Lung microvascular endothelial cell (primary cell): Measurements from ENCODE around the gene DENND2A. TPM values are rescaled to one million over a fixed set of nuclear protein-coding genes. Genes with fewer than 3 reads are reported as not detected.
"Not testable (repeated sequence)": the region's sequence is repeated elsewhere in the genome, so short reads cannot be mapped to it uniquely, and the experiment has no call there.

Experiments
- DNase-seq, 2 donors: peaks; one replicate each; pipeline versions ENCODE4 v3.0.0 to v3.0.0-alpha.2; 2010; ENCODE audit warnings: low read depth in 2 of 2
- total RNA-seq: library from RNA; depleted of rRNA; stranded (reverse); fragments of >200 nt; gene quantifications from 2 replicates; pipeline ENCODE4 v1.2.1, GENCODE V29; 2014

The DENND2A gene, protein sequence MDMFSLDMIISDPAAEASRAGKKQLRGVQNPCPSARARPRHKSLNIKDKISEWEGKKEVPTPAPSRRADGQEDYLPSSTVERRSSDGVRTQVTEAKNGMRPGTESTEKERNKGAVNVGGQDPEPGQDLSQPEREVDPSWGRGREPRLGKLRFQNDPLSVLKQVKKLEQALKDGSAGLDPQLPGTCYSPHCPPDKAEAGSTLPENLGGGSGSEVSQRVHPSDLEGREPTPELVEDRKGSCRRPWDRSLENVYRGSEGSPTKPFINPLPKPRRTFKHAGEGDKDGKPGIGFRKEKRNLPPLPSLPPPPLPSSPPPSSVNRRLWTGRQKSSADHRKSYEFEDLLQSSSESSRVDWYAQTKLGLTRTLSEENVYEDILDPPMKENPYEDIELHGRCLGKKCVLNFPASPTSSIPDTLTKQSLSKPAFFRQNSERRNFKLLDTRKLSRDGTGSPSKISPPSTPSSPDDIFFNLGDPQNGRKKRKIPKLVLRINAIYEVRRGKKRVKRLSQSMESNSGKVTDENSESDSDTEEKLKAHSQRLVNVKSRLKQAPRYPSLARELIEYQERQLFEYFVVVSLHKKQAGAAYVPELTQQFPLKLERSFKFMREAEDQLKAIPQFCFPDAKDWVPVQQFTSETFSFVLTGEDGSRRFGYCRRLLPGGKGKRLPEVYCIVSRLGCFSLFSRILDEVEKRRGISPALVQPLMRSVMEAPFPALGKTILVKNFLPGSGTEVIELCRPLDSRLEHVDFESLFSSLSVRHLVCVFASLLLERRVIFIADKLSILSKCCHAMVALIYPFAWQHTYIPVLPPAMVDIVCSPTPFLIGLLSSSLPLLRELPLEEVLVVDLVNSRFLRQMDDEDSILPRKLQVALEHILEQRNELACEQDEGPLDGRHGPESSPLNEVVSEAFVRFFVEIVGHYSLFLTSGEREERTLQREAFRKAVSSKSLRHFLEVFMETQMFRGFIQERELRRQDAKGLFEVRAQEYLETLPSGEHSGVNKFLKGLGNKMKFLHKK
- 0.22 and 1.6 TPM in 2 replicates for total RNA-seq

DNA sequence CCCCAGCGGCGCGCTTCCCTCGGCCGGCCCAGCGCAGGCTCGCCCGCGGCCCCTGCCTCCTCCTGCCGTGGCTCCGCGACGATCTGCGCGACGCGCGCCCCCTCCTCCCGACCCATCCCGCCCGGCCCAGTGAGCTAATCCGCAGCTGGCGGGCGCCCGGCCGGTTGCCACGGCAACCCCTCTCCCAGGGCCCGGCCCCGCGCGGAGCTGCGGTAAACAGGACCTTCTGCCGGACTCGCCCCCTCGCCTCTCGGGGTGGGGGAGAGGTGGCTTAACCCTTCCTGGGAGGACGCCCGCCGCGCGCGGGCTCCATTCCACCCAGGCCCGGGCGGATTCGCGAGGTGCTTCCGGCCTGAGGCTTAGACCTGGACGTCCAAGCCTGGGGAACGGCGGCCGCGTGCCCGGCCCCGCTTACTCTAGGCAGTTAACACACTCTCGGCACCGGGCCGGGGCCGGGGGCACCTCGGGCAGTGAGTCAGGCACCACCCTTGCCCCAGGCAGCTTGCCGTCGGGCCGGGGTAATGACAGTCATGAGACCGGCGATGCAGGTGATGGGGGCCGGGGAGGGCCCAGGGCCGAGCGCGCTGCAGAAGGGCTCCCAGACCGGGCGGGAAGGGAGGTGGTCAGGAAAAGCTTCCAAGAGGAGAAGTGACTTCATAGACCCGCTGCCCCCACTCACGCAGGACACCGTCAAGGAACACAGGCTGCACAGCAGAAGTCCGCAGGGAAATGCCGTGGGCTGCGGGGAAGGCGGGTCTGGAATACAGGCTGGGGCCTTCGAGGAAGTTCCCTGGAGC lies at the start of gene DENND2A:
Gene DENND2A (minus strand): TSS at position 87 of the 797 bp plus-strand sequence. CDS start 38,416 bp downstream, outside the sequence.
- DNase-seq = peak; percentile 12 to 35

DNA sequence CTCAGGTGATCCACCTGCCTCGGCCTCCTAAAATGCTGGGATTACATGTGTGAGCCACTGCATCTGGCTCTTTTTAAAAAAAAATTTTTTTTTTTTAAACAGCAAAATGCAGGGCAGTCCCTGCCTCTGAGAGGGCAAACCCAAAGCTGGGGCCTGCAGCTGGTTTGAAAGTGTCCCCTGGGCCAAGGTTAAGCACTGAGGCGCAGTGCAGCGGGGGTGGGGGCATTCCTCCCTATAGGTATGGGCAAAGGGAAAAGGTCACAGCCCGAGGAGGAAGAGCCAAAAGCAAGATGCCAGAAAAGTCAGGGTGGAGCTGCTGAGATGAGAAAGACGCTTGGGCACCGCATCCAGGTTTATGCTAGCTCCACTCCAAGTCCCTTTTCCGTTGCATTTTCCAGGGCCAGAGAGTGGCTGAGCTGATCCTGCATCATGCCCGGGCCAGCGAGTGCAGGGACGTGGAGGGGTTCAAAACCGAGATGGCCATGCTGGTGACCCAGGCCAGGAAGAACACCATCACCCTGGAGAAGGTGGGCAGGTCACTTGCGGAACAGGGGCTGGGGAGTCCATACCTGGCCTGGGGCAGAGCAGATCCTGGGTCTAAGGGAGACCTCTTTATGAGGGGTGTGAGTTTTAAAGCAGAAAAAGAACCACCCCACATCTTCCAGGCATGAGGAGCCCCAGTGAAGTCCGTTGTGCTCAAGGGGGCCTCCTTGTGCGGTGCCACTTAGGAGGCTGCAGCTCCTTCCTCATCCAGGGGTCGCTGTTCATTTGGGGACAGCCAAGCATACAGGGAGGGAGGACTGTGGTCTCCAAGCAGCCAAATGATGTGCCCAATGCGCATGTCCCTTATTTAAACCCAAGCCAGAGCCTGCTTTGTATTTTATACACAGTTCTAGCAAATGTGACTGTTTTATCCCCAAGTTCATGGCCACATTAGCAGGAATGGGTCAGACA lies 48.9 kb upstream of the DENND2A start:
- DNase-seq = no peak

- DNase-seq = no peak
Measured at GRCh38 chr7:140688341-140688740, 47.7 kb upstream of the DENND2A start.

DNA sequence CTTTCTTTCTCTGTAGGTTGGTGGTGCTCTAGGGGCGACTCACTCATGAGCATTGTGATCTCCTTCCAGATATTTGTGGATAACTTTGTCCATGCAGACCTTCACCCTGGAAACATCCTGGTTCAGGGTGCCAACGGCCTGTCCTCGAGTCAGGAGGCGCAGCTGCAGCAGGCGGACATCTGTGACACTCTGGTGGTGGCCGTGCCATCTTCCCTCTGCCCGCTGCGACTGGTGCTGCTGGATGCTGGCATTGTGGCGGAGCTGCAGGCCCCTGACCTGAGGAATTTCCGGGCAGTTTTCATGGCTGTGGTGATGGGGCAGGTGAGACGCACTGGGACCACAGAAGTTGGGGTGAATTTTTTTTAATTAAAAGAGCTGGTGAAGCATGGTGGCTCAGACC lies 46.3 kb upstream of the DENND2A start:
- DNase-seq = no peak

DNA sequence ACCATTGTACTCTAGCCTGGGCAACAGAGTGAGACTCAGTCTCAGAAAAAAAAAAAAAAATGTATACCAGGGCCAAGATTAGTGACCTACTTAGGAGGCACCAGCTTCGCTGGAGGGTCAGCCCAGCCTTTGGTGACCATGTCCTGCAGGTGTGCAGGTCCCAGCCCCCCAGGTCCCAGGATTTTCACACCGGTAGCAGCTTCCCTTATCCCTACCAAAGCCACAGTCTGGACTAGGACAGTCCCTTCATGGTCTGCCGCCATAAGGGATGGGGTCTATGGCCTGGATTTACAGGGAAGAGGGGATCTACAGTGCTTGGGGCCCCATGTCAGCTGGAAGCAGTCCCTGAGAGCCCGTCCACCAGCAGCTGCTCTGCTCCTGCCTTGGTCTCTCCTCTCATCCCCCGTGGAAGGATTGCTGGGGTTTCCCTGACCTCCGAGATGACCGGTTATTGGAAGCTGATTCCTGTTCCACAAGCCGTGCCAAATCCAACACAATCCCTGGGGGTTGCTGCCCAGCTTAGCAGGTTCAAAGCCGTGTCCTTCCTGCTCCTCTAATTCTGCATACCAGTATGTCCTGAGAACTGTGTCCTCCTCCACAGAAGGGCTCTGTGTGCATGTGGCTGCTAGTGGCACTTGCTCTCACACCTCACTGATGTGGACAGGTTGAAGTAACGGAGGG lies 44.9 kb upstream of the DENND2A start:
- DNase-seq = peak in 1 of 2 donors; percentile 93

DNA sequence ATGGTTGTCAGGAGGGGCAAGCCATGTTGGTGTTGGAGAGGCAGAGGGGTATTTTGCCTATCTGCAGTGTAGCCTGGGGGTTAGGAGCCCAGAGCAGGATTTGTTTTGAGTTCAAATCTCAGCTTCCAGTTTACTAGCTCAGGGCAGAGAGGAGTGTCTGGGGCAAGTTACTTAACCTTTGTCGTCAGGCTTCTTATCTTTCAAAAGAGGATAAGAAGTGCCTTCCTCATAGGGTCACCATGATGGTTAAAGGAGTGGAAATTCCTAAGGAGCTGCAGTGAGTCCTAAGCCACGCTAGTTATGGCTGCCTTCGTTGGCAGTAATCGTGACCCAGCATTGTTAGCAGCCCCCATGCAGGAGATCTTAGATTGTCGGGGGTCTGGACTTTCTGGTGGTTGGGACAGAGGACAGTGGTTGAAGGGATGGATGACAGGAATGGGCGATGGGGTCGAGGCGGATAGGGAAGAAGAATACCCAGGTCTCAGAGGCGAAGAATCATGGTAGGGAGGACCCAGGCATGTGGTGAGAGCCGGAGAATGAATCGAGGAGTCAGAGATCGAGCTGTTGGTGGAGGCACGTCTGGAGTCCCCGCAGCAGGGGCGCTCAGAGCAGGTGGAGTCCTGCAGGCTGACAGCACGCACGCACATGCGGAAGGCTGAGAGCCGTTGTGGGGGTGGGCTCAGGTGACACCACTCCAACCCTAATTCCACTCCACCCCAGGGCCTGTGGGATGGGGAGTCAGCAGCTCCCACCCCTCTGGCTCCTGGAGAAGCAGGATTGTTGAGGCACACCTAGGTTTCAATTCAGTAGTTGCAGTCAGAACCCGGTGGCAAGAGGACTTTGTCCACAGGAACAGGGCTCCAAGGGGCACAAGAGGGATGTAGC lies 43.7 kb upstream of the DENND2A start:
- DNase-seq = no peak

DNA sequence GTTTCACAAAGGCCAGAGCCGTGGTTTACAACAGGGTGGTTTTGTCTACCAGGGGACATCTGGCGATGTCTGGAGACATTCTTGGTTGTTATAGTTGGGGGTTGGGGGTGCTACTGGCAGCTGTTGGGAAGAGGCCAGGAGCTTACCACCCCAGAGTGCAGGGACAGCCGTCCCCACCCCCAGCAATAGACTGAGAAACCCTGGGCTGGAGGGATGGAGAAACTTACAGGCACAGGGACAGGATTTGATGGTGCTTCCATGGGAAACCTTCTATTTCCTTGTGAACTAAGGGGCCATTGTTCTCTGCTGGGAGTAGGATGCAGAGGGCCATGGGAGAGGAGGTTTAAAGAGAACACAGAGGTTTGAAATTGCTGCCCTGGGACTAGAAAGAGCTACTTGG lies 43.0 kb upstream of the DENND2A start:
- peak in 1 of 2 donors; percentile 66 for DNase-seq

DNA sequence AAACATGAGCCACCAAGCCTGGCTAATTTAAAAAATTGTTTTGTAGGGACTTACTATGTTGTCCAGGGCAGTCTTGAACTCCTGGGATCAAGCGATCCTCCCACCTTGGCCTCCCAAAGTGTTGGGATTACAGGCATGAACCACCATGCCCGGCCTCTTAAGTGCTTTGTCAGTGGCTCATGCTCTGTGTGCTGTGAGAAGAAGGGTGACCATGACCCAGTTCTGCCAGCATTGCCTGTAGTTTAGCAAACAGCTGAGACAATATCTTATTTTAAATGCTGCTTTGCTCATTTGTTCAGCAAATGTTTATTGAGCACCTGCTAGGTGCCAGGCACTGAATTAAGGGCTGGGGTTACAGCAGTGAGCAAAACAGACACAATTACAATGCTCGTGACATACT lies 41.2 kb upstream of the DENND2A start:
- DNase-seq = no peak

DNA sequence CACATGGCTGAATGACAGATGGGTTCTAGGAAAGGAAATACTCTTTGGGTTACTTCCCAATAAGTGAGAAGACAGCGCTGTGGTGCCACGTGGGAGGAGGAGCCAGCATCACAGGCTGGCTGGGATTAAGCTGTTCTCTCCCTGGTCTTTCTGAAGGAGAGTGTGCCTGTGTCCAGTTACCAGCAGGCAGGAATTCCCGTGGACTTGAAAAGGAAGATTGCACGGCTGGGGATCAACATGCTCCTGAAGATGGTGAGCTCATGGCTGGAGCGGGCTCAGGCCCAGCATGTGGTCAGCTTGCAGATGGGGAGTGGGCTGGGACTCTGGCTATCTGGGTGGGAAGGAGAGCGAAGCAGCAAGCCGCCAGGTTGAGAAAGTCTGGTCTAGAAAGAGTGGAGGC lies 40.3 kb upstream of the DENND2A start:
- DNase-seq = no peak

DNA sequence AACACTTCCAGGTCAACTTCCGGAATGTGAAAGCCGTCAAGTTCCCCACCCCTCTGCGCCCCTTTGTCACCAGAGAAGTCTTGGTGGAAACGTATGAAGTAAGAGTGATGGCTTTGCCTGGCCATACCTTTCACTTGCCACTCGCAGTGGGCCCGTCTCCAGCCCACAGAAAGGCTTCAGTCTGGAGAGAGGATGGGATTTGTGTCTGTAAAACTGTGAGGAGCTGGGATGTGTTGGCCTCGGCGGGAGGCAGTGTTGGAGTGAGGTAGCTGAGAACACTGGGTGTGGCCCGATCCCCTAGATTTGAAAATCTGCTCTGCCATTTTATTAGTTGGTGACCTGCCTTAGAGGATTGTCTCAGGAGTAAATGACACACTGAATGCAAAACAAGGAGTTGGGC lies 38.6 kb upstream of the DENND2A start:
- no peak for DNase-seq

DNA sequence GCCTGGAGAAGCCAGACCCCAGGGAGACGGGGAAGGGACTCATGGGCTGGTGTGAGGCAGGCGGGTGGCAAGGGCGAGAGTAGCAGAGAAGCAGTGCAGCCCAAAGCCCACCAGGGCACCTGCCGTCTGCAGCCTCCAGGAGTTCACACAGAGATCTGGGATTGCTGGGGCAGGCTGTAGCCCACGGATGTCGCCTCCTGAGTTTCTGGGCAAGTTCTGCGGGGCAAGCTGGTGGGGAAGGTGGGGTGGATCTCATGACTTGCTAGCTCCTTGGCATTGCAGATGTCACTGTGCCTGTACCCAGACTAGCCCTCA lies 38.2 kb upstream of the DENND2A start:
- DNase-seq = no peak

- DNase-seq = no peak
Measured at GRCh38 chr7:140678081-140678815, 37.6 kb upstream of the DENND2A start.

DNA sequence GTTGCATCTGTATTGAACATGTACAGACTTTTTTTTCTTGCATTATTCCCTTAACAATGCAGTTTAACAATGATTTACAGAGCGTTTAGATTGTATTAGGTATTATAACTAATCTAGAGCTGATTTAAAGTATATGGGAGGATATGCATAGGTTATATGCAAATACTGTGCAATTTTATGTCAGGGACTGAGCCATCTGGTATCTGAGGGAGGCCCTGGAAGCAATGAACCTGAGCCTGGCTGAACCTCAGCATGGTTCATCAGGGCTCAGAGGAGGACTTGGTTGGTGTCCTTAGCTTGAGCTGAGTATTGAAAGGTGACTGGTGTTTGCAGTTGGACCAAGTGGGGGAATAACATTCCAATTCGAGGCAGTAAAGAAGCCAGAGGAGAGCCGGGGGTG lies 36.9 kb upstream of the DENND2A start:
- DNase-seq = no peak

DNA sequence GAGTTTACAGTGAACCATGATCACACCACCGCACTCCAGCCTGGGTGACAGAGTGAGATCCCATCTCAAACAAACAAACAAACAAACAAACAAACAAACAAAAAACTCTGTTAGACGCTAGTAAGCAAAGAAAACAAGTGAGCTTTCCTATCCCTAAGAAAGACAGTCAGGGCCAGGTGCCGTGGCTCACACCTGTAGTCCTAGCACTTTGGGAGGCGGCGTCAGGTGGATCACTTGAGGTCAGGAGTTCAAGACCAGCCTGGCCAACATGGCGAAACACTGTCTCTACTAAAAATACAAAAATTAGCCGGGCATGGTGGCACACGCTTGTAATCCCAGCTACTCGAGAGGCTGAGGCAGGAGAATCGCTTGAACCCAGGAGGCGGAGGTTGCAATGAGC lies 36.3 kb upstream of the DENND2A start:
- DNase-seq = not testable (repeated sequence)

GRCh38 chr7:140676306-140676705 lies 35.7 kb upstream of the DENND2A start:
- DNase-seq = no peak

DNA sequence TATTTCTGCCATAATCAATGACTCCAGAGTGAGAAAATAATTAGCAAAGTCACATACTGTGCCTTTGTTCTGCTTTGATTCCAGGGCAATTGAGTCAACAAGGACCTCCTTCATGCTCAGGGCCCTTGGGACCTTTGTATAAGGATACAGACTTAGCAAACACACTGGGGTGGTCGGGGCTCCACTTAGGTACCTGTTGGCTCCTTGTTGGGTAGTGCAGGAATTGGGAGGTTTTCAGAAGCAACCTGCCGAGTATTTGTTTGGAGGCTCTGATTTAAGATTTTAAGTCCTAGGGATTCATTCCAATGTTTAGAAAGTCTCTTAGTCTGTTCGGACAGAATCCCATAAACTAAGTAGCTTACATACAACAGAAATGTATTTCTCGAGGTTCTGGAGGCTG lies 35.1 kb upstream of the DENND2A start:
- no peak for DNase-seq

- DNase-seq = peak; percentile 71 to 75
Measured at GRCh38 chr7:140674899-140675701, 34.5 kb upstream of the DENND2A start.
